Measurements from ENCODE around the gene JPT1.

- TF ChIP-seq, protein P1, sequence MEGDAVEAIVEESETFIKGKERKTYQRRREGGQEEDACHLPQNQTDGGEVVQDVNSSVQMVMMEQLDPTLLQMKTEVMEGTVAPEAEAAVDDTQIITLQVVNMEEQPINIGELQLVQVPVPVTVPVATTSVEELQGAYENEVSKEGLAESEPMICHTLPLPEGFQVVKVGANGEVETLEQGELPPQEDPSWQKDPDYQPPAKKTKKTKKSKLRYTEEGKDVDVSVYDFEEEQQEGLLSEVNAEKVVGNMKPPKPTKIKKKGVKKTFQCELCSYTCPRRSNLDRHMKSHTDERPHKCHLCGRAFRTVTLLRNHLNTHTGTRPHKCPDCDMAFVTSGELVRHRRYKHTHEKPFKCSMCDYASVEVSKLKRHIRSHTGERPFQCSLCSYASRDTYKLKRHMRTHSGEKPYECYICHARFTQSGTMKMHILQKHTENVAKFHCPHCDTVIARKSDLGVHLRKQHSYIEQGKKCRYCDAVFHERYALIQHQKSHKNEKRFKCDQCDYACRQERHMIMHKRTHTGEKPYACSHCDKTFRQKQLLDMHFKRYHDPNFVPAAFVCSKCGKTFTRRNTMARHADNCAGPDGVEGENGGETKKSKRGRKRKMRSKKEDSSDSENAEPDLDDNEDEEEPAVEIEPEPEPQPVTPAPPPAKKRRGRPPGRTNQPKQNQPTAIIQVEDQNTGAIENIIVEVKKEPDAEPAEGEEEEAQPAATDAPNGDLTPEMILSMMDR (IDR thresholded peaks at IDR 0.05; ENCODE audit: low read length) = no peak
- no peak for TF ChIP-seq EZH2 (optimal IDR thresholded peaks at IDR 0.05; ENCODE audit: low read depth, low read length)
Measured at GRCh38 chr17:75183999-75184884, 29.9 kb upstream of the JPT1 start.
